Body of pancreas (tissue), 4 donors: ENCODE data around the gene TTF1.

ENCODE experiments used
- POLR2A ChIP-seq, 3 donors: fragments of 450-650 bp; IDR thresholded peaks; one replicate each; pipeline ENCODE4 v1.6.1; 2016; ENCODE audit warnings: antibody characterized with exemption in 3 of 3, mild to moderate bottlenecking in 2 of 3
- TF ChIP-seq, protein P1 (sequence below), 7 experiments: fragments of 450-650 bp in 4 of 7; fragments of 200-600 bp in 3 of 7; sonication (generic) in 3 of 7; IDR thresholded peaks; one replicate each; pipeline ENCODE4 v1.5.1; 2016 to 2019; ENCODE audit warnings: antibody characterized with exemption in 7 of 7

DNA sequence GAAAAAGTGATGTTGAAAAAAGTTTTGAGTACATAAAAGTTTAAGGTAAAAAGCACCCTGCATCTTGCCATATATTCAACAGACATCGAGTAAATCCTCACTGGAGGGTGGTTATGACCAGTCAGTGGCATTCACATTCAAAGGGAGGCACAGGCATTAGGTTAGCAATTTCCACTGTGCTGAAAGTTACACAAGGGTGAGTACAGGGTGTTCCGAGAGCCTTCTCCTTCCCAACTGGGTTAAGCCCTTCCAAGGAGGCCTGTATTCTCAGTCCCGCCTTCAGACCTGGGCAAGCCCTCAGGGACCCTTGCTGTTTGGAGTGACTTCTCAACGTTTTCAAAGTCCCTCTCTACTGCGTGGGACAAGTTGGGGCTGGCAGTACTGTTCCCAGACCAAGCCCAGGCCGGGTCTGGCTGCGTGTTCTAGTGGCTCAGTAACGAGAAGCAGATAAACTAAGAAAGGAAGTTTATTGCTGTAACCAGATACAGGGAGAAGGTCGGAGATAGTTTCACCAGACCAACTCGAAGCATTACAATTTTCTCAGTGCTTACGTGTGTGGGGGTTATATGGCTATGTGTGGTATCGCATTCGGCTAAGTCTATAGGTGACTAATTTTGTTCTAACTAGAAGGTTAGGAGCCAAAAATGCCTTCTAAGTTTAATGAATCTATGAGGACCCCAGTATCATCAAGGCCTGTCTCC is 38.9 kb downstream of the TTF1 start:
- TF ChIP-seq, protein P1, sequence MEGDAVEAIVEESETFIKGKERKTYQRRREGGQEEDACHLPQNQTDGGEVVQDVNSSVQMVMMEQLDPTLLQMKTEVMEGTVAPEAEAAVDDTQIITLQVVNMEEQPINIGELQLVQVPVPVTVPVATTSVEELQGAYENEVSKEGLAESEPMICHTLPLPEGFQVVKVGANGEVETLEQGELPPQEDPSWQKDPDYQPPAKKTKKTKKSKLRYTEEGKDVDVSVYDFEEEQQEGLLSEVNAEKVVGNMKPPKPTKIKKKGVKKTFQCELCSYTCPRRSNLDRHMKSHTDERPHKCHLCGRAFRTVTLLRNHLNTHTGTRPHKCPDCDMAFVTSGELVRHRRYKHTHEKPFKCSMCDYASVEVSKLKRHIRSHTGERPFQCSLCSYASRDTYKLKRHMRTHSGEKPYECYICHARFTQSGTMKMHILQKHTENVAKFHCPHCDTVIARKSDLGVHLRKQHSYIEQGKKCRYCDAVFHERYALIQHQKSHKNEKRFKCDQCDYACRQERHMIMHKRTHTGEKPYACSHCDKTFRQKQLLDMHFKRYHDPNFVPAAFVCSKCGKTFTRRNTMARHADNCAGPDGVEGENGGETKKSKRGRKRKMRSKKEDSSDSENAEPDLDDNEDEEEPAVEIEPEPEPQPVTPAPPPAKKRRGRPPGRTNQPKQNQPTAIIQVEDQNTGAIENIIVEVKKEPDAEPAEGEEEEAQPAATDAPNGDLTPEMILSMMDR (IDR thresholded peaks at IDR 0.05) = no peak
- TF ChIP-seq POLR2A (IDR thresholded peaks at IDR 0.05) = no peak
